ENCODE results near the gene CR1.

DNA sequence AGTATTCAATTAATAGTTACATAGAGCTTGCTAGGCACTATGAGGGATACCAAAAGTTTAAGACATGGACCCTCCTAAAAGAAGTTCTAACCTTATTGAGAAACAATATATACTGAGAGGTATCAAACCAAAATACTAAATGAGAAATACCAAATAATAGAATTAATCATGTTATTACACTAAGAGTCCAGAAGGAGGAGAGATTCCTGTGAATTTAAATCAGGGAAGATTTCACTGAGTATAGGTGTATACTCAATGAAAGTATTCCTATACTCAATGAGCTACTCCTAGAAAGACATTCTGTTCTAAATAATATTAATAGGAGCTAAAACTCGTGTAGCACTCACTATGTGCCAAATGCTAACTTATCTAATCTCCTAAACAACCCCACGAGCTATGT lies 158.4 kb downstream of the CR1 start:
- TF ChIP-seq CTCF (IDR thresholded peaks at IDR 0.05; ENCODE audit: low read depth, low read length) = no peak
- TF ChIP-seq EZH2phosphoT487 (IDR thresholded peaks at IDR 0.05; ENCODE audit: low read depth) = no peak

Data from OCI-LY3 (cell line).